NCI-H226 (cell line): ENCODE results near the gene NPAP1.
"Not testable (repeated sequence)": the region's sequence is repeated elsewhere in the genome, so short reads cannot be mapped to it uniquely, and the experiment has no call there.

Source experiments
- DNase-seq: peaks from one replicate; pipeline ENCODE4 v3.0.0-alpha.2; 2015

Gene NPAP1

DNA sequence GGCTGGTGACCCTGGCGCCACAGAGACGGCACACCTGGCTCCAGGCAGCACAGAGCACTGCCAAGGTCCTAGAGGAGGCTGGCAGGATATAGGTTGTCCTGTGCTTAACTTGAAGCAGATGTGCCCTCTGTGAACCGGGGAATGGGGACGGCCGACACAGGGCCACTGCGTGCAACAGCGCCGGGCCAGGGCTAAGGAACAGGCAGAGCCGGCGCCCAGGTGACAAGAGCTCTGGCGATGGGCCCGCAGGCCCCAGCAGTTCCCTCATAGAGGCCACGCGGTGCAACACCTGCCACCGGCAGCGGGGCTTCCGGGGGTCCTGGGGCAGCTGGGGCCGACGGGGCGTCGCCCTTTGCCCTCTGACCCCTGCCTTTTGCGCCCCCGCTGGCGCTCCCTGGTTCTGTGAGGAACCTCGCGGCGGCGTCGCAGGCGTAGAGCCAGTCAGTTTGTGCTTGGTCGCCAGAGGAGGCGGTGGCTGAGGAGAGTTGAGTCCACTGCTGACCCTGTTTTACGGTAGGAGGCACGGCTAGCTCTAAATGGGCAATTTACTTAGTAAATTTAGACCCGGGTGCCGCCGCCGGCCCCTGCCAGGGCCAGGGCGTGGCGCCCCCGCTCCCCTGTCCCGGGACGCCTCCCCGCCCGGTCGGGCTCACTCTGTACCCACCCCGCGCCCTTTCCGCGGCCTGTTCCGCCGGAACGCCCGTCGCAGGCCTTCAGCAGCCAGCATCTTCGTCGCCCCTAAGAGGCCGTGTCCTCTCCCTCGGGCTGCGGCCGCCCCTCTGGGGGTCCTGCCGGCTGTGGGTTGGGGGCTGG lies at the start of gene NPAP1:
Gene NPAP1 (plus strand): TSS at position 444 of the 813 bp plus-strand sequence. CDS start 93 bp downstream, at position 537.
- no peak for DNase-seq

- no peak for DNase-seq
Measured at GRCh38 chr15:24627443-24627842, 48.1 kb upstream of the NPAP1 start.

GRCh38 chr15:24633082-24633481 lies 42.5 kb upstream of the NPAP1 start:
- DNase-seq = no peak

GRCh38 chr15:24639412-24639811 lies 36.2 kb upstream of the NPAP1 start:
- DNase-seq = not testable (repeated sequence)

DNA sequence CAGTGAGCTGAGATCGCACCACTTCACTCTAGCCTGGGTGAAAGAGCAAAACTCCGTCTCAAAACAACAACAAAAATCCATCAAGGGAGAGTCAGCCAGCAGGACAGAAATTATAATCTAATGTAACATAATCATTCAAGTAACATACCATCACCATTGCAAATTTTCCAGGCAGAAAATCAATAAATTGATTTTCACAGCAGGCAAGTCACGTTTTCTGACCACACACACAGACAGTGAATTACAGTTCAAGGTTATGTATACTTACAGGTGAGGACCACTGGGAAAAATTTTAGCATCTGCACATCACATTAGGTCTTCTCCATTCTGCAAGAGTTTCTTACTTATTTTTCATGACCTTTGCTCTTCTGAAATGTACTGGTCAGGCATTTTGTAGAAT lies 29.9 kb upstream of the NPAP1 start:
- no peak for DNase-seq

GRCh38 chr15:24659622-24660021 lies 16.0 kb upstream of the NPAP1 start:
- no peak for DNase-seq

DNA sequence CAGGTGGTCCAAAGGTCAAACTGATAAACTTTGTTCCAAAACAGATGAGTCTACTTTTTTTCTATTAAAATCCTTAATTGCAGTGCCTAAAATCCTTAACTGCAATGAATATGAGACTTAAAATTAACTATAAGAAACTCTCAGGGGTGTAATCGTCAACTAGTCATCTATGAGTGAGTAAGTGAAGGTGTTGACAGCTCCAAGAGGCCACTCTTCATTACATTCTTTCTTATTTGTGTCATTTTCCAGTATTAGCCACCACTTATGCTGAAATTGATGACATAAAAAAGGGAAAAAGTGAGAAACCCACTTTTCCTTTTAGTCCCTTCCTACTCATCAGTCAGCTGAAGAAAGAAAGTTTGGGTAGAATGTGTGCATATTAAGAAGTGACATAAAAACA lies 12.6 kb upstream of the NPAP1 start:
- DNase-seq = no peak

GRCh38 chr15:24676431-24676830 lies 856 bp downstream of the NPAP1 start:
- DNase-seq = no peak

- no peak for DNase-seq
Measured at GRCh38 chr15:24678485-24678884, 2.9 kb downstream of the NPAP1 start.

DNA sequence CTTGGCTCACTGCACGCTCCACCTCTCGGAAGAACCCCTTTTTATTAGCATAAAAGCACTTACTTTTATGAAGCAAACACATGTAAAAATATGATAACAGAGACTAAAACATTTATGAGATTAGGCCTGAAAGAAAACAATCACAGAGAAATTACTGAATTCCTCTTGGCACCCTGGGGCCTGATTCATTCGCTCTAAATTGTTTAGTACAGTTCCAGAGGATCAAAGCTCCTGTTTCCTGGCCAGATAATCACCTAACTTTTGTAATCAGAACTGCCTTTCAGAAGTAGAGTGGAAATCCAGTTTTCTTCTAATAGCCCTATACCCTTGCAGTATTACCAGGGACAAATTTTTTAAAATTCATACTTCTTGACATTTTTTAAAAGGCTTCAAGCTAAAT lies 6.4 kb downstream of the NPAP1 start:
- no peak for DNase-seq

DNA sequence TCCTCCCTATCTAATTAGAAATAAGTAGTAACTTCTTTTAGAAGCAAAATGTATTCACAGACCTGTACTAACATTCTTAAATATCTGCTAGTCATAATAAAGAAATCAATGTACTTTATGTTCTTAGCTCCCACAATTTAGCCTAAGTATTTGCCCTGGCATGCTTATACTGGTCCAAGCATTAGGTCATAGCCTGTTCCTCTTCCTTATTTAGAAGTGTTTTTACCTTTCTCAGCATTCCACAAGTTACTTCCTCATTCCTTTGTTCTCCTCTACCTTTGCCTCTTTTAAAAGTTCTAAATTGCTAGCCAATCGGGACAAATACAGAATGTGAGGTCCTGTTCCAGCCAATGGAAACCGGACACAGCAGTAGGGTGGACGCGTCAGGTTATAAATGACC lies 7.3 kb downstream of the NPAP1 start:
- DNase-seq = not testable (repeated sequence)

GRCh38 chr15:24683736-24684135 lies 8.2 kb downstream of the NPAP1 start:
- no peak for DNase-seq

- no peak for DNase-seq
Measured at GRCh38 chr15:24684313-24684712, 8.7 kb downstream of the NPAP1 start.

- no peak for DNase-seq
Measured at GRCh38 chr15:24696201-24696600, 20.6 kb downstream of the NPAP1 start.

DNA sequence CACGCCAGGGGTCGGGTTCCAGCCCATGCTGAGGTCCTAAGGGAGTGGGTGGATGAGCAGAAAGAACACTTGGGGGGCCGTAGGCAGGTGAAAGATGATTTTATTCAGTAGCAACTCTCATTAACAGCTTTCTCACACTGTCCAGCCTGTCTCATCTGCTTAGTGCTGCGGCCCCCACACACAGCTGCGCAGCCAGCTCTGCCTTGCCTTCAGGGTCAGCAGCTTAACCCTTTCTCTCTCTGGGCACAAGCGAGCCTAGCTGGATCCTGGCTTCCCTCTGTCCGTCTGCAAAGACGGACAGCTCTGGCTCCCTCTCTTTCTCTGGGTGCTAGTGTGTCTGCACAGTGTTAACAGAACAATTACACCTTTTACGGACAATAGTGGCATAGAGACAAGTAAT lies 21.3 kb downstream of the NPAP1 start:
- no peak for DNase-seq

- no peak for DNase-seq
Measured at GRCh38 chr15:24718289-24719082, 42.9 kb downstream of the NPAP1 start.

DNA sequence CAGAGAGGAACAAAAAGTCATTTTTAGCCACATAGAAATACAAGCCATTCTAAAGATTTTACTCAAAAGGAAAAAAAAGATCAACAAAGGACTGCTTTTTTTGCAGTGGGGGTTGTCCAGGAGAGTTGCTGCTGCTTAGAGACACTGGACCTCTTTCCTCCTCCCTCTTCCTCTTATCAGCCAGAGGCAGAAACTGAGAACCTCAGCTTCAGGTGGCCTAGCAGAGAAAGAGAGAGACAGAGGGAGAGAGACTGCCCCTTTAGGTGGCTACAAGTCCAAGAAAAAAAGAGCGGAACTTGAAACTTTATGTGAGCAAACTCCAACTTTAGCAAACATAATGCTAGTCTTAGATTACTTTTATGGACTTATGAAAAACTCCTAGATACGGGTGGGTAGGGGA lies 54.2 kb downstream of the NPAP1 start:
- no peak for DNase-seq
